CD14-positive monocyte (primary cell): Measurements from ENCODE around the gene GABRD. TPM values are rescaled to one million over a fixed set of nuclear protein-coding genes. Genes with fewer than 3 reads are reported as not detected.
A peak's percentile ranks its signal among the peaks of the same experiment; 100 is the strongest.

Experiments
- DNase-seq, 3 donors: peaks; one replicate each; pipeline ENCODE4 v3.0.0-alpha.2; 2011 to 2022
- H2AFZ ChIP-seq: 2 replicates; pipeline ENCODE4 v1.6.0; 2012; ENCODE audit warnings: mild to moderate bottlenecking, low read depth, low read length, inconsistent platforms; ENCODE audit not compliant: insufficient read depth, poor library complexity, severe bottlenecking
- H3K27ac ChIP-seq, 2 donors: 1 replicate in 1 of 2; 2 replicates in 1 of 2; pipeline ENCODE4 v1.5.1; 2012 to 2013; ENCODE audit warnings: low read length in 2 of 2, control low read depth in 1 of 2, inconsistent platforms in 1 of 2, low read depth in 1 of 2, mild to moderate bottlenecking in 1 of 2
- H3K27me3 ChIP-seq, 2 donors: one replicate each; pipeline versions ENCODE4 v1.6.0 to v1.6.1; 2011 to 2013; ENCODE audit warnings: low read length in 2 of 2; ENCODE audit not compliant: control insufficient read depth in 2 of 2, insufficient read depth in 2 of 2
- H3K36me3 ChIP-seq, 2 donors: replicated peaks in 1 of 2; 1 replicate in 1 of 2; 2 replicates in 1 of 2; pipeline versions ENCODE4 v1.5.1 to v1.6.1; 2012 to 2013; ENCODE audit warnings: low read length in 2 of 2, control low read depth in 1 of 2, inconsistent platforms in 1 of 2, mild to moderate bottlenecking in 1 of 2; ENCODE audit not compliant: insufficient read depth in 2 of 2, control insufficient read depth in 1 of 2
- H3K4me1 ChIP-seq, 2 donors: 1 replicate in 1 of 2; 2 replicates in 1 of 2; pipeline versions ENCODE4 v1.5.1 to v1.6.1; 2012 to 2013; ENCODE audit warnings: low read length in 2 of 2, control low read depth in 1 of 2, inconsistent platforms in 1 of 2, mild to moderate bottlenecking in 1 of 2, moderate library complexity in 1 of 2; ENCODE audit not compliant: insufficient read depth in 2 of 2, control insufficient read depth in 1 of 2
- H3K4me2 ChIP-seq: replicated peaks from 2 replicates; pipeline ENCODE3; 2012; ENCODE audit warnings: low read length, moderate library complexity, mild to moderate bottlenecking; ENCODE audit not compliant: poor library complexity, severe bottlenecking; ENCODE audit errors: extremely low read depth
- H3K4me3 ChIP-seq, 3 experiments: fragments of 200-600 bp in 1 of 3; sonication (generic) in 1 of 3; replicated peaks in 1 of 3; 1 replicate in 2 of 3; 2 replicates in 1 of 3; pipeline ENCODE4 v1.5.1; 2011 to 2013; ENCODE audit warnings: low read length in 3 of 3, mild to moderate bottlenecking in 3 of 3, control low read depth in 2 of 3, low read depth in 2 of 3, inconsistent platforms in 1 of 3, moderate library complexity in 1 of 3
- H3K79me2 ChIP-seq: 2 replicates; pipeline ENCODE4 v1.6.0; 2012; ENCODE audit warnings: mild to moderate bottlenecking, control low read depth, inconsistent platforms, low read length, moderate library complexity; ENCODE audit not compliant: insufficient read depth
- H3K9ac ChIP-seq: 2 replicates; pipeline ENCODE4 v1.6.0; 2017; ENCODE audit warnings: low read length, mild to moderate bottlenecking; ENCODE audit not compliant: insufficient read depth, poor library complexity, severe bottlenecking
- H3K9me3 ChIP-seq, 2 donors: replicated peaks in 1 of 2; 1 replicate in 1 of 2; 2 replicates in 1 of 2; pipeline versions ENCODE4 v1.5.1 to v1.6.1; 2012 to 2013; ENCODE audit warnings: low read length in 2 of 2, control low read depth in 1 of 2; ENCODE audit not compliant: control insufficient read depth in 1 of 2, insufficient read depth in 1 of 2
- H4K20me1 ChIP-seq: 2 replicates; pipeline ENCODE4 v1.6.0; 2012; ENCODE audit warnings: mild to moderate bottlenecking, low read length, control low read depth, moderate library complexity; ENCODE audit not compliant: insufficient read depth
- H3K27ac Mint-ChIP-seq, 7 donors: one replicate each; pipeline ENCODE4 v1.8.0; 2020; ENCODE audit warnings: mild to moderate bottlenecking in 7 of 7, mixed read lengths in 7 of 7, moderate library complexity in 6 of 7, inconsistent platforms in 2 of 7
- H3K27me3 Mint-ChIP-seq, 3 donors: one replicate each; pipeline ENCODE4 v1.8.0; 2021 to 2022; ENCODE audit warnings: low read depth in 3 of 3, mild to moderate bottlenecking in 3 of 3, mixed read lengths in 3 of 3, moderate library complexity in 3 of 3, inconsistent platforms in 1 of 3
- H3K36me3 Mint-ChIP-seq, 2 donors: one replicate each; pipeline ENCODE4 v1.8.0; 2020; ENCODE audit warnings: mixed read lengths in 2 of 2, inconsistent platforms in 1 of 2, mild to moderate bottlenecking in 1 of 2
- H3K4me1 Mint-ChIP-seq: one replicate; pipeline ENCODE4 v1.8.0; 2020; ENCODE audit warnings: mild to moderate bottlenecking, mixed read lengths
- H3K4me3 Mint-ChIP-seq, 2 donors: one replicate each; pipeline ENCODE4 v1.8.0; 2020; ENCODE audit warnings: mild to moderate bottlenecking in 2 of 2, mixed read lengths in 2 of 2, moderate library complexity in 1 of 2
- H3K9me3 Mint-ChIP-seq, 7 donors: one replicate each; pipeline ENCODE4 v1.8.0; 2020 to 2022; ENCODE audit warnings: mixed read lengths in 7 of 7, mild to moderate bottlenecking in 6 of 7, moderate library complexity in 6 of 7, inconsistent platforms in 2 of 7
- CTCF ChIP-seq: fragments of 200-600 bp; IDR thresholded peaks from one replicate; pipeline ENCODE4 v1.8.0; 2022; ENCODE audit warnings: antibody characterized with exemption, mild to moderate bottlenecking
- WGBS: methylation state at CpG from one replicate; pipeline ENCODE4 v1.1.5; 2013; ENCODE audit warnings: missing lambda C conversion rate; ENCODE audit not compliant: insufficient coverage; 5-methylcytosine and 5-hydroxymethylcytosine counted together
- intact Hi-C, 2 donors: fragments of 100-400 bp; cut with micrococcal nuclease; formaldehyde crosslinking; loops; one replicate each; pipeline versions ENCODE4 v1.15.0 to v1.15.1; 2023
- polyA minus RNA-seq: library from RNA; depleted of rRNA, polyadenylated mRNA; stranded (reverse); fragments of >200 nt; gene quantifications from 2 replicates; pipeline ENCODE4 v1.2.3, GENCODE V29; 2012
- polyA plus RNA-seq, 3 donors: library from polyadenylated mRNA; depleted of rRNA in 1 of 3; unstranded in 2 of 3; stranded (reverse) in 1 of 3; fragments of 300-500 nt in 2 of 3; fragments of >200 nt in 1 of 3; fragmentation: Illumina TruSeq in 2 of 3; gene quantifications; 1 replicate in 2 of 3; 2 replicates in 1 of 3; pipeline ENCODE4 v1.2.3, GENCODE V29; 2012 to 2021
- total RNA-seq, 12 experiments: library from RNA in 1 of 12; stranded (reverse) in 1 of 12; fragments of 120-200 nt in 1 of 12; gene quantifications; one replicate each; pipeline ENCODE4 v1.2.4 and lab custom pipeline; 2013 to 2026; ENCODE audit warnings: mixed read lengths in 6 of 12, inconsistent platforms in 1 of 12

GABRD gene
- total RNA-seq (2013): not detected
- polyA plus RNA-seq (not detected), polyA minus RNA-seq (not detected in 2 replicates), total RNA-seq (lab: John Stamatoyannopoulos, UW) (0 to 0.46 (median 0) reads per million in 11 experiments)

- WGBS: under 1% methylated on average over 41 of the region's 60 CpGs
- TF ChIP-seq CTCF: no peak
- DNase-seq: no peak
Observed at GRCh38 chr1:2019172-2019543, at the start of gene GABRD. Gene GABRD (plus strand): TSS chr1:2019345. CDS start chr1:2019424, 79 bp downstream.

GRCh38 chr1:1969505-1969900 is 49.6 kb upstream of the GABRD start:
- Mint-ChIP-seq H3K27ac (no peak overlapping the region), H3K4me3 (no peak overlapping the region), H3K4me1 (no peaks in the 10 kb centered on the region), H3K36me3 (no peaks in the 10 kb centered on the region), H3K27me3 (peaks cover 8 to 19% (median 12%) of the 10 kb centered on the region in 3 donors), H3K9me3 (peaks cover 0 to 13% (median 2%) of the 10 kb centered on the region in 7 donors)
- WGBS: 87% methylated on average over 10 of the region's 10 CpGs
- H3K9me3 ChIP-seq: peaks cover 0 to 4% of the 10 kb centered on the region in 2 donors
- no peak overlapping the region for H2AFZ ChIP-seq
- no peak overlapping the region for H3K4me2 ChIP-seq
- no peaks in the 10 kb centered on the region for H4K20me1 ChIP-seq
- no peak for TF ChIP-seq CTCF
- peaks cover 0 to 2% of the 10 kb centered on the region in 2 donors for H3K4me1 ChIP-seq
- no peak overlapping the region for H3K4me3 ChIP-seq
- H3K27me3 ChIP-seq: peaks cover 0 to 3% of the 10 kb centered on the region in 2 donors
- H3K27ac ChIP-seq: no peak overlapping the region
- no peaks in the 10 kb centered on the region for H3K36me3 ChIP-seq
- no peak for DNase-seq
- H3K79me2 ChIP-seq: no peaks in the 10 kb centered on the region
- no peak overlapping the region for H3K9ac ChIP-seq
- intact Hi-C loops: no loop called here

More at GRCh38 chr1:2019172-2019543, at the start of gene GABRD:
- Histone ChIP-seq H4K20me1 (no peaks in the 10 kb centered on the region), H3K4me1 (no peaks in the 10 kb centered on the region), H3K79me2 (no peaks in the 10 kb centered on the region), H3K27ac (no peak within 1 kb of the TSS), H3K9me3 (peaks cover 0 to 7% of the 10 kb centered on the region in 2 donors), H3K4me2 (no peak within 1 kb of the TSS), H3K9ac (no peak within 1 kb of the TSS), H3K36me3 (no peaks in the 10 kb centered on the region), H2AFZ (no peak within 1 kb of the TSS), H3K27me3 (peaks cover 9 to 61% of the 10 kb centered on the region in 2 donors), H3K4me3 (no peak within 1 kb of the TSS)
- peaks cover 62 to 68% (median 63%) of the 10 kb centered on the region in 3 donors for H3K27me3 Mint-ChIP-seq
- intact Hi-C loops: no loop called here
- H3K9me3 Mint-ChIP-seq: peaks cover 0 to 5% (median 3%) of the 10 kb centered on the region in 7 donors
- H3K36me3 Mint-ChIP-seq: peaks cover 0 to 3% of the 10 kb centered on the region in 2 donors
- peak within 1 kb of the TSS in 1 of 2 donors; percentile 77 for H3K4me3 Mint-ChIP-seq
- H3K27ac Mint-ChIP-seq: no peak within 1 kb of the TSS
- no peaks in the 10 kb centered on the region for H3K4me1 Mint-ChIP-seq
